ENCODE results near the gene TRPM1. TPM values are rescaled to one million over a fixed set of nuclear protein-coding genes. Genes with fewer than 3 reads are reported as not detected.

Gene TRPM1
- total and polyA plus RNA-seq, 9 of the 15 experiments (the other 6 are each of a cell fraction or from before 2014, with no cell fraction given): 0.01 to 0.06 (median 0.03) TPM; not detected in 5

DNA sequence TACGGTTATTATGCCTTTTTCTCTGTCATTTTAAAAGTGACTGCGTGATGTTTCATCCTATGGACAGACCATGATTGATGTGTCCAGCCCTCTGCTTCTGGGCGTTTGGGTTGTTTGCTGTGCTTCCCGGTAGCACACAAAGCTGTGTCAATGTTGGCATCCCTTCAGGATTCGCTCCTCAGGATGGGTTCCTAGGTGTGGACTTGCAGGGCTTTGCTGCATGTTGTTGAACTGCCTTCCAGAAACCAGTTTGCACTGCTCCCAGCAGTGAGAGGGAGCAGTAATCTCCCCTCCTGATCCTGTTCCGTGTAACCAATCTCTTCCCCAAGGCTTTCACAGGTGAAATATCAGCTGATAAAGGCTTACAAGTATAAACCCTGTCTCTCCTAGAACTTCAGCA is 787 bp downstream of the TRPM1 start:
- CTCF ChIA-PET (ENCODE audit: low intra/inter-chr PET ratio): no interaction called here
- Histone ChIP-seq H4K20me1 (replicated peaks; ENCODE audit: control insufficient read depth, insufficient read depth, low read length) (peaks cover 6% of the 10 kb centered on the region; the same call in 1 of the 2 replicates), H2AFZ (ENCODE audit: low read depth, low read length) (no peak overlapping the region), H3K36me3 (ENCODE audit: control insufficient read depth, insufficient read depth, low read length) (no peaks in the 10 kb centered on the region), H3K9ac (ENCODE audit: insufficient read depth in 1 of 2, low read depth in 2 of 2, low read length in 2 of 2) (no peak overlapping the region), H3K27ac (ENCODE audit: extremely low read depth, low read depth, low read length) (no peak overlapping the region), H3K9me1 (ENCODE audit: control insufficient read depth, insufficient read depth, low read length) (no peaks in the 10 kb centered on the region), H3K27me3 (ENCODE audit: control insufficient read depth in 2 of 2, insufficient read depth in 2 of 2, low read length in 2 of 2) (peaks cover 13 to 50% of the 10 kb centered on the region in 2 experiments), H3K4me1 (replicated peaks in 1 of 2; ENCODE audit: control insufficient read depth in 2 of 2, insufficient read depth in 2 of 2, low read length in 2 of 2) (peaks cover 0 to 5% of the 10 kb centered on the region in 2 experiments; a peak in 1 of 5 replicates), H3K4me3 (no peak overlapping the region), H3K4me2 (ENCODE audit: insufficient read depth, low read length) (no peak overlapping the region), H3K79me2 (ENCODE audit: control insufficient read depth, insufficient read depth, low read length) (no peaks in the 10 kb centered on the region), H3K9me3 (replicated peaks; ENCODE audit: control insufficient read depth, insufficient read depth, low read depth, low read length) (no peaks in the 10 kb centered on the region)
- no peak for TF ChIP-seq NR2F6 (CRISPR knock-in tag; IDR thresholded peaks at IDR 0.05)
- TF ChIP-seq ARHGAP35 (IDR thresholded peaks at IDR 0.05; ENCODE audit: partially characterized antibody): no peak
- no peak for TF ChIP-seq SIRT6 (IDR thresholded peaks at IDR 0.05; ENCODE audit: low read depth, low read length)
- TF ChIP-seq, protein P1, sequence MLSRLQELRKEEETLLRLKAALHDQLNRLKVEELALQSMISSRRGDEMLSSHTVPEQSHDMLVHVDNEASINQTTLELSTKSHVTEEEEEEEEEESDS (CRISPR knock-in tag; IDR thresholded peaks at IDR 0.05): no peak
- WGBS (ENCODE audit: insufficient coverage, low coverage, missing lambda C conversion rate): 1% methylated on average over 6 of the region's 6 CpGs
- no TSS peak for BruUV-seq (replicated peaks)
- FAIRE-seq: no peak
- intact Hi-C loops (cut with micrococcal nuclease) (no loop called here), in situ Hi-C loops (cut with MboI) (no loop called here)
- POLR2A ChIA-PET: no interaction called here
- no peak for DNase-seq (ENCODE audit: extremely low read depth in 1 of 4, low spot score in 3 of 4)
- no peak for ATAC-seq

DNA sequence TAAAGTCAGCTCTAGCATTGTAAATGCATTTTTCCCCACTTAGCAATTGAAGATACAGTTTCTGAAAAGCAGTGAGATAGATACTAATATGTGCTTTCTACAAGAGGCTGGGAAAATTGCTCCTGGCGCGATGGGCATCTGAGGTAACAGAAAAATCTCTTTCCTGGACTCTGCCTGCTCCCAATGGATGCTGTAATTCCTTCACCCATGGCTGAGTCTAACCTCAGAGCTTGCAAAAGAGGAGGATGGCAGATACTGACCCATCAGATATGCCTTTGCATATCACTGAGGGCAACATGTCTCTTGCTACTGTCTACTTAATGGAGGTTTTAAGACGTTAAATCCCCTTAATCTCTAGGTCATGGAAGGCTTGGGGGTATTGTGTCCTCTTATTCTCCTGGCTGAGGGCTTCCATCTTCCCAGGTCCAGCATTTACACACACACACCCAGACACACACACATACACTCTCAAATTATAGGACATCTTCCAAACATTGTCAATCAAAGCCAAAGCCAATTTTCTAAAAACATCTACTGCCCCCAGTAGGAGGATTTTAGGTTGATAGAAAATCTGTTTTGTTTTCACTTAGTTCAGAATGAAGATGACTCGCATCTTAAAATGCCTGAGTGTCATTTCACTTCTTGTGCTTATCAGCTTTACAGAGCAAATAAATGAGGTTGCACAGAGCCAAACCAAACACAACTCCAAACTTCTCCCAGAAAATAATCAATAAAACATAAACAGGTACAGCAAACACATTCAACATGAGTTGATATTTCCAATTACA is 2.4 kb downstream of the TRPM1 start:
- H3K4me3 ChIP-seq: no peak overlapping the region
- no peaks in the 10 kb centered on the region for H3K36me3 ChIP-seq (ENCODE audit: control insufficient read depth, insufficient read depth, low read length)
- peak; percentile 11 for FAIRE-seq
- H2AFZ ChIP-seq (ENCODE audit: low read depth, low read length): no peak overlapping the region
- intact Hi-C loops (cut with micrococcal nuclease): no loop called here
- ChIA-PET CTCF (ENCODE audit: low intra/inter-chr PET ratio) (no interaction called here), POLR2A (interaction anchor here (1.0 kb wide), 1 partner anchor 15 kb away, joined by 3 read pairs; no protein-coding TSS in a partner anchor)
- no peak overlapping the region for H3K9ac ChIP-seq (ENCODE audit: insufficient read depth in 1 of 2, low read depth in 2 of 2, low read length in 2 of 2)
- H3K27ac ChIP-seq (ENCODE audit: extremely low read depth, low read depth, low read length): no peak overlapping the region
- H3K9me3 ChIP-seq (replicated peaks; ENCODE audit: control insufficient read depth, insufficient read depth, low read depth, low read length): no peaks in the 10 kb centered on the region
- H3K4me1 ChIP-seq (replicated peaks in 1 of 2; ENCODE audit: control insufficient read depth in 2 of 2, insufficient read depth in 2 of 2, low read length in 2 of 2): peaks cover 0 to 5% of the 10 kb centered on the region in 2 experiments; a peak in 1 of 5 replicates
- H4K20me1 ChIP-seq (replicated peaks; ENCODE audit: control insufficient read depth, insufficient read depth, low read length): peaks cover 6% of the 10 kb centered on the region; the same call in 1 of the 2 replicates
- H3K79me2 ChIP-seq (ENCODE audit: control insufficient read depth, insufficient read depth, low read length): no peaks in the 10 kb centered on the region
- in situ Hi-C loops (cut with MboI): no loop called here
- BruUV-seq (replicated peaks): no TSS peak
- H3K9me1 ChIP-seq (ENCODE audit: control insufficient read depth, insufficient read depth, low read length): no peaks in the 10 kb centered on the region
- H3K27me3 ChIP-seq (ENCODE audit: control insufficient read depth in 2 of 2, insufficient read depth in 2 of 2, low read length in 2 of 2): peaks cover 10 to 49% of the 10 kb centered on the region in 2 experiments
- H3K4me2 ChIP-seq (ENCODE audit: insufficient read depth, low read length): no peak overlapping the region
- no peak for ATAC-seq
- WGBS (ENCODE audit: insufficient coverage, low coverage, missing lambda C conversion rate): 6% methylated on average over 4 of the region's 4 CpGs
- DNase-seq (ENCODE audit: extremely low read depth in 1 of 4, low spot score in 3 of 4): no peak
- no peak for TF ChIP-seq HNRNPLL (IDR thresholded peaks at IDR 0.05; ENCODE audit: low read depth, low read length, poor library complexity, severe bottlenecking)
- no peak for TF ChIP-seq ZFX (CRISPR knock-in tag; IDR thresholded peaks at IDR 0.05)
- no peak for TF ChIP-seq ZNF282 (CRISPR knock-in tag; IDR thresholded peaks at IDR 0.05)
- TF ChIP-seq, protein P2, sequence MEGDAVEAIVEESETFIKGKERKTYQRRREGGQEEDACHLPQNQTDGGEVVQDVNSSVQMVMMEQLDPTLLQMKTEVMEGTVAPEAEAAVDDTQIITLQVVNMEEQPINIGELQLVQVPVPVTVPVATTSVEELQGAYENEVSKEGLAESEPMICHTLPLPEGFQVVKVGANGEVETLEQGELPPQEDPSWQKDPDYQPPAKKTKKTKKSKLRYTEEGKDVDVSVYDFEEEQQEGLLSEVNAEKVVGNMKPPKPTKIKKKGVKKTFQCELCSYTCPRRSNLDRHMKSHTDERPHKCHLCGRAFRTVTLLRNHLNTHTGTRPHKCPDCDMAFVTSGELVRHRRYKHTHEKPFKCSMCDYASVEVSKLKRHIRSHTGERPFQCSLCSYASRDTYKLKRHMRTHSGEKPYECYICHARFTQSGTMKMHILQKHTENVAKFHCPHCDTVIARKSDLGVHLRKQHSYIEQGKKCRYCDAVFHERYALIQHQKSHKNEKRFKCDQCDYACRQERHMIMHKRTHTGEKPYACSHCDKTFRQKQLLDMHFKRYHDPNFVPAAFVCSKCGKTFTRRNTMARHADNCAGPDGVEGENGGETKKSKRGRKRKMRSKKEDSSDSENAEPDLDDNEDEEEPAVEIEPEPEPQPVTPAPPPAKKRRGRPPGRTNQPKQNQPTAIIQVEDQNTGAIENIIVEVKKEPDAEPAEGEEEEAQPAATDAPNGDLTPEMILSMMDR (IDR thresholded peaks at IDR 0.05 in 2 of 3, conservative IDR thresholded peaks at IDR 0.05 in 1 of 3; ENCODE audit: insufficient read depth in 2 of 3, low read depth in 1 of 3, low read length in 3 of 3): 0 out of 6 replicates have a peak, but pooled peaks of 1 of the 3 experiments have one; percentile 6
- TF ChIP-seq, protein P3, sequence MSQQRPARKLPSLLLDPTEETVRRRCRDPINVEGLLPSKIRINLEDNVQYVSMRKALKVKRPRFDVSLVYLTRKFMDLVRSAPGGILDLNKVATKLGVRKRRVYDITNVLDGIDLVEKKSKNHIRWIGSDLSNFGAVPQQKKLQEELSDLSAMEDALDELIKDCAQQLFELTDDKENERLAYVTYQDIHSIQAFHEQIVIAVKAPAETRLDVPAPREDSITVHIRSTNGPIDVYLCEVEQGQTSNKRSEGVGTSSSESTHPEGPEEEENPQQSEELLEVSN (IDR thresholded peaks at IDR 0.05; ENCODE audit: borderline replicate concordance in 1 of 2, extremely low read depth in 1 of 2, insufficient read depth in 1 of 2, insufficient read length in 1 of 2, low read depth in 1 of 2, low read length in 1 of 2, poor library complexity in 1 of 2, severe bottlenecking in 1 of 2): no peak
